ENCODE results near the gene ZRANB1.

- TF ChIP-seq, protein P1, sequence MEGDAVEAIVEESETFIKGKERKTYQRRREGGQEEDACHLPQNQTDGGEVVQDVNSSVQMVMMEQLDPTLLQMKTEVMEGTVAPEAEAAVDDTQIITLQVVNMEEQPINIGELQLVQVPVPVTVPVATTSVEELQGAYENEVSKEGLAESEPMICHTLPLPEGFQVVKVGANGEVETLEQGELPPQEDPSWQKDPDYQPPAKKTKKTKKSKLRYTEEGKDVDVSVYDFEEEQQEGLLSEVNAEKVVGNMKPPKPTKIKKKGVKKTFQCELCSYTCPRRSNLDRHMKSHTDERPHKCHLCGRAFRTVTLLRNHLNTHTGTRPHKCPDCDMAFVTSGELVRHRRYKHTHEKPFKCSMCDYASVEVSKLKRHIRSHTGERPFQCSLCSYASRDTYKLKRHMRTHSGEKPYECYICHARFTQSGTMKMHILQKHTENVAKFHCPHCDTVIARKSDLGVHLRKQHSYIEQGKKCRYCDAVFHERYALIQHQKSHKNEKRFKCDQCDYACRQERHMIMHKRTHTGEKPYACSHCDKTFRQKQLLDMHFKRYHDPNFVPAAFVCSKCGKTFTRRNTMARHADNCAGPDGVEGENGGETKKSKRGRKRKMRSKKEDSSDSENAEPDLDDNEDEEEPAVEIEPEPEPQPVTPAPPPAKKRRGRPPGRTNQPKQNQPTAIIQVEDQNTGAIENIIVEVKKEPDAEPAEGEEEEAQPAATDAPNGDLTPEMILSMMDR (IDR thresholded peaks at IDR 0.05): no peak
- TF ChIP-seq POLR2AphosphoS5 (IDR thresholded peaks at IDR 0.05; ENCODE audit: low read depth, low read length) (no peak), RAD21 (IDR thresholded peaks at IDR 0.05; ENCODE audit: low read length) (no peak), MAX (IDR thresholded peaks at IDR 0.05; ENCODE audit: low read depth) (no peak), REST (IDR thresholded peaks at IDR 0.05; ENCODE audit: low read depth, low read length) (no peak), FOXM1 (IDR thresholded peaks at IDR 0.05; ENCODE audit: low read depth) (no peak), YY1 (IDR thresholded peaks at IDR 0.05; ENCODE audit: low read depth) (no peak), EZH2phosphoT487 (IDR thresholded peaks at IDR 0.05; ENCODE audit: borderline replicate concordance, low read depth) (no peak), IRF3 (IDR thresholded peaks at IDR 0.05; ENCODE audit: low read depth, low read length) (no peak), GABPA (IDR thresholded peaks at IDR 0.05; ENCODE audit: low read depth) (no peak)
- TF ChIP-seq, protein P2, sequence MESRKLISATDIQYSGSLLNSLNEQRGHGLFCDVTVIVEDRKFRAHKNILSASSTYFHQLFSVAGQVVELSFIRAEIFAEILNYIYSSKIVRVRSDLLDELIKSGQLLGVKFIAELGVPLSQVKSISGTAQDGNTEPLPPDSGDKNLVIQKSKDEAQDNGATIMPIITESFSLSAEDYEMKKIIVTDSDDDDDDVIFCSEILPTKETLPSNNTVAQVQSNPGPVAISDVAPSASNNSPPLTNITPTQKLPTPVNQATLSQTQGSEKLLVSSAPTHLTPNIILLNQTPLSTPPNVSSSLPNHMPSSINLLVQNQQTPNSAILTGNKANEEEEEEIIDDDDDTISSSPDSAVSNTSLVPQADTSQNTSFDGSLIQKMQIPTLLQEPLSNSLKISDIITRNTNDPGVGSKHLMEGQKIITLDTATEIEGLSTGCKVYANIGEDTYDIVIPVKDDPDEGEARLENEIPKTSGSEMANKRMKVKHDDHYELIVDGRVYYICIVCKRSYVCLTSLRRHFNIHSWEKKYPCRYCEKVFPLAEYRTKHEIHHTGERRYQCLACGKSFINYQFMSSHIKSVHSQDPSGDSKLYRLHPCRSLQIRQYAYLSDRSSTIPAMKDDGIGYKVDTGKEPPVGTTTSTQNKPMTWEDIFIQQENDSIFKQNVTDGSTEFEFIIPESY (IDR thresholded peaks at IDR 0.05; ENCODE audit: borderline replicate concordance, low read depth): no peak
Measured at GRCh38 chr10:124903111-124903510, 38.8 kb upstream of the ZRANB1 start.

Data from SK-N-SH (cell line).